Activated T-helper 1 cell treated with anti-CD3 and anti-CD28 coated beads, Interleukin-12 subunit alpha, Interleukin-12 subunit beta, Interleukin-2, Interleukin-4 antibody, amounts not matched to agents 30 ng/mL and 10 ng/mL and 1 ng/mL, durations not matched to agents 14 hours and 24 hours and 36 hours (primary cell): ENCODE measurements around the gene WDFY2. TPM values are rescaled to one million over a fixed set of nuclear protein-coding genes. Genes with fewer than 3 reads are reported as not detected.

Experiments
- DNase-seq: peaks from one replicate; pipeline ENCODE4 v3.0.0; 2021; ENCODE audit warnings: low spot score
- H3K27ac Mint-ChIP-seq: one replicate; pipeline ENCODE4 v1.8.0; 2021; ENCODE audit warnings: mild to moderate bottlenecking, mixed read lengths
- H3K27me3 Mint-ChIP-seq: one replicate; pipeline ENCODE4 v1.8.0; 2022; ENCODE audit warnings: mild to moderate bottlenecking, moderate library complexity, mixed read lengths; ENCODE audit not compliant: insufficient read depth
- H3K36me3 Mint-ChIP-seq: one replicate; pipeline ENCODE4 v1.8.0; 2021; ENCODE audit warnings: low read depth, mixed read lengths
- H3K4me1 Mint-ChIP-seq: one replicate; pipeline ENCODE4 v1.8.0; 2021; ENCODE audit warnings: low read depth, mixed read lengths
- H3K4me3 Mint-ChIP-seq: one replicate; pipeline ENCODE4 v1.8.0; 2021; ENCODE audit warnings: mild to moderate bottlenecking, moderate library complexity, mixed read lengths
- H3K9me3 Mint-ChIP-seq: one replicate; pipeline ENCODE4 v1.8.0; 2021; ENCODE audit warnings: mixed read lengths
- intact Hi-C: fragments of 100-400 bp; cut with micrococcal nuclease; formaldehyde crosslinking; loops from one replicate; pipeline ENCODE4 v1.15.1; 2024
- total RNA-seq: library from RNA; stranded (reverse); gene quantifications from 2 replicates; pipeline ENCODE4 v1.2.3, GENCODE V29; 2022

The WDFY2 gene
- total RNA-seq, 1 donor from 2014 or later, result 7.5 TPM

GRCh38 chr13:51596541-51596940 lies 12.3 kb downstream of the WDFY2 start:
- H3K36me3 Mint-ChIP-seq, result peaks cover 7% of the 10 kb centered on the region
- H3K27me3 Mint-ChIP-seq, result no peaks in the 10 kb centered on the region
- intact Hi-C loops, result no loop called here
- H3K9me3 Mint-ChIP-seq, result no peaks in the 10 kb centered on the region
- H3K27ac Mint-ChIP-seq, result no peak overlapping the region
- no peak overlapping the region for H3K4me3 Mint-ChIP-seq
- no peak for DNase-seq
- H3K4me1 Mint-ChIP-seq, result peaks cover 28% of the 10 kb centered on the region

GRCh38 chr13:51599444-51600176 lies 15.3 kb downstream of the WDFY2 start:
- Mint-ChIP-seq H3K4me1 (peaks cover 37% of the 10 kb centered on the region), H3K27ac (no peak overlapping the region), H3K4me3 (no peak overlapping the region), H3K9me3 (peaks cover 6% of the 10 kb centered on the region), H3K27me3 (no peaks in the 10 kb centered on the region), H3K36me3 (peaks cover 11% of the 10 kb centered on the region)
- no peak for DNase-seq
- intact Hi-C loops, result no loop called here

- peaks cover 7% of the 10 kb centered on the region for H3K36me3 Mint-ChIP-seq
- no peak overlapping the region for H3K4me3 Mint-ChIP-seq
- intact Hi-C loops, result no loop called here
- H3K4me1 Mint-ChIP-seq, result peaks cover 33% of the 10 kb centered on the region
- no peak for DNase-seq
- no peaks in the 10 kb centered on the region for H3K27me3 Mint-ChIP-seq
- H3K27ac Mint-ChIP-seq, result no peak overlapping the region
- H3K9me3 Mint-ChIP-seq, result peaks cover 6% of the 10 kb centered on the region
These were observed 16.4 kb downstream of the WDFY2 start for GRCh38 chr13:51600703-51601102.

- H3K36me3 Mint-ChIP-seq, result peaks cover 7% of the 10 kb centered on the region
- H3K9me3 Mint-ChIP-seq, result peaks cover 6% of the 10 kb centered on the region
- no peak overlapping the region for H3K27ac Mint-ChIP-seq
- no peaks in the 10 kb centered on the region for H3K27me3 Mint-ChIP-seq
- DNase-seq, result no peak
- H3K4me1 Mint-ChIP-seq, result peaks cover 33% of the 10 kb centered on the region
- intact Hi-C loops, result no loop called here
- no peak overlapping the region for H3K4me3 Mint-ChIP-seq
These were observed 17.6 kb downstream of the WDFY2 start for GRCh38 chr13:51601601-51602565.

- Mint-ChIP-seq H3K4me1 (peaks cover 33% of the 10 kb centered on the region), H3K27ac (no peak overlapping the region)
These were observed 19.5 kb downstream of the WDFY2 start for GRCh38 chr13:51603716-51604115.

GRCh38 chr13:51605698-51606097 lies 21.4 kb downstream of the WDFY2 start:
- peaks cover 2% of the 10 kb centered on the region for H3K27me3 Mint-ChIP-seq
- peaks cover 6% of the 10 kb centered on the region for H3K9me3 Mint-ChIP-seq
- DNase-seq, result no peak
- peaks cover 17% of the 10 kb centered on the region for H3K4me1 Mint-ChIP-seq
- H3K4me3 Mint-ChIP-seq, result no peak overlapping the region
- H3K27ac Mint-ChIP-seq, result no peak overlapping the region
- intact Hi-C loops, result no loop called here
- H3K36me3 Mint-ChIP-seq, result peaks cover 10% of the 10 kb centered on the region

More at GRCh38 chr13:51603716-51604115, 19.5 kb downstream of the WDFY2 start:
- Mint-ChIP-seq H3K4me3 (no peak overlapping the region), H3K27me3 (no peaks in the 10 kb centered on the region), H3K9me3 (peaks cover 6% of the 10 kb centered on the region), H3K36me3 (peaks cover 7% of the 10 kb centered on the region)
- DNase-seq, result no peak
- intact Hi-C loops, result no loop called here

- no peak overlapping the region for H3K27ac Mint-ChIP-seq
- peaks cover 10% of the 10 kb centered on the region for H3K36me3 Mint-ChIP-seq
- H3K9me3 Mint-ChIP-seq, result peaks cover 6% of the 10 kb centered on the region
- peaks cover 12% of the 10 kb centered on the region for H3K4me1 Mint-ChIP-seq
- intact Hi-C loops, result no loop called here
- peaks cover 2% of the 10 kb centered on the region for H3K27me3 Mint-ChIP-seq
- no peak for DNase-seq
- H3K4me3 Mint-ChIP-seq, result no peak overlapping the region
These were observed 22.9 kb downstream of the WDFY2 start for GRCh38 chr13:51607165-51607564.

- Mint-ChIP-seq H3K4me3 (no peak overlapping the region), H3K27me3 (peaks cover 2% of the 10 kb centered on the region), H3K9me3 (no peaks in the 10 kb centered on the region), H3K4me1 (peaks cover 5% of the 10 kb centered on the region), H3K36me3 (peaks cover 4% of the 10 kb centered on the region), H3K27ac (no peak overlapping the region)
- no peak for DNase-seq
- intact Hi-C loops, result no loop called here
These were observed 24.7 kb downstream of the WDFY2 start for GRCh38 chr13:51608857-51609406.

GRCh38 chr13:51612867-51613266 lies 28.6 kb downstream of the WDFY2 start:
- Mint-ChIP-seq H3K27me3 (peaks cover 2% of the 10 kb centered on the region), H3K27ac (no peak overlapping the region), H3K36me3 (peaks cover 5% of the 10 kb centered on the region), H3K4me3 (no peak overlapping the region), H3K9me3 (no peaks in the 10 kb centered on the region), H3K4me1 (peaks cover 13% of the 10 kb centered on the region)
- intact Hi-C loops, result loop anchor here (10.0 kb wide), 1 partner anchor 152 kb away; no protein-coding TSS in a partner anchor
- no peak for DNase-seq

GRCh38 chr13:51613535-51613934 lies 29.3 kb downstream of the WDFY2 start:
- Mint-ChIP-seq H3K36me3 (peaks cover 7% of the 10 kb centered on the region), H3K4me1 (peaks cover 13% of the 10 kb centered on the region), H3K9me3 (no peaks in the 10 kb centered on the region), H3K27me3 (peaks cover 2% of the 10 kb centered on the region), H3K4me3 (no peak overlapping the region), H3K27ac (no peak overlapping the region)
- intact Hi-C loops, result loop anchor here (10.0 kb wide), 1 partner anchor 151 kb away; no protein-coding TSS in a partner anchor
- no peak for DNase-seq

- Mint-ChIP-seq H3K4me1 (peaks cover 18% of the 10 kb centered on the region), H3K27ac (peak overlapping the region; percentile 97)
- intact Hi-C loops, result loop anchor here (1.0 to 10.0 kb wide), 3 partner anchors 30 to 161 kb away; partner anchors contain the start of genes INTS6 and WDFY2
These were observed 30.1 kb downstream of the WDFY2 start for GRCh38 chr13:51614350-51614786.

GRCh38 chr13:51618626-51619025 lies 34.4 kb downstream of the WDFY2 start:
- Mint-ChIP-seq H3K27ac (no peak overlapping the region), H3K9me3 (no peaks in the 10 kb centered on the region), H3K4me3 (no peak overlapping the region), H3K27me3 (no peaks in the 10 kb centered on the region), H3K4me1 (peaks cover 26% of the 10 kb centered on the region), H3K36me3 (peaks cover 3% of the 10 kb centered on the region)
- intact Hi-C loops, result loop anchor here (10.0 kb wide), 1 partner anchor 146 kb away; no protein-coding TSS in a partner anchor
- DNase-seq, result no peak

More at GRCh38 chr13:51614350-51614786, 30.1 kb downstream of the WDFY2 start:
- peaks cover 2% of the 10 kb centered on the region for H3K27me3 Mint-ChIP-seq
- peaks cover 7% of the 10 kb centered on the region for H3K36me3 Mint-ChIP-seq
- H3K9me3 Mint-ChIP-seq, result no peaks in the 10 kb centered on the region
- peak; percentile 30 for DNase-seq
- peak overlapping the region; percentile 86 for H3K4me3 Mint-ChIP-seq
